Liver (tissue), 3 donors: ENCODE results near the gene MPND.

Experiments
- CTCF ChIP-seq: fragments of 150-350 bp; IDR thresholded peaks from 2 replicates; pipeline ENCODE4 v1.5.1; 2017; ENCODE audit warnings: improper control_type of control experiment, low read depth, low read length; ENCODE audit not compliant: missing input control
- RAD21 ChIP-seq, 2 donors: IDR thresholded peaks; 2 replicates each; pipeline ENCODE4 v1.6.1; 2016; ENCODE audit warnings: antibody characterized with exemption in 2 of 2, mild to moderate bottlenecking in 2 of 2
- REST ChIP-seq: IDR thresholded peaks from 2 replicates; pipeline ENCODE4 v1.6.1; 2016; ENCODE audit warnings: antibody characterized with exemption, mild to moderate bottlenecking
- TAF1 ChIP-seq: conservative IDR thresholded peaks from 2 replicates; pipeline ENCODE4 v1.6.1; 2016; ENCODE audit warnings: antibody characterized with exemption, mild to moderate bottlenecking
- donor health status: healthy.
- donor health status: healthy.

GRCh38 chr19:4360081-4360569 is 16.8 kb downstream of the MPND start:
- no peak for TF ChIP-seq CTCF
- no peak for TF ChIP-seq RAD21 (IDR thresholded peaks at IDR 0.05)
- TF ChIP-seq TAF1 = no peak
- no peak for TF ChIP-seq REST
